Heart left ventricle (tissue), 13 donors: Measurements from ENCODE around the gene FOXN3.

ENCODE experiments used
- POLR2A ChIP-seq, 2 donors: fragments of 450-650 bp; IDR thresholded peaks; one replicate each; pipeline ENCODE4 v1.6.1; 2017; ENCODE audit warnings: antibody characterized with exemption in 2 of 2, mild to moderate bottlenecking in 2 of 2, moderate library complexity in 2 of 2
- TF ChIP-seq, protein P1 (sequence below), 12 donors: fragments of 200-600 bp; sonication (generic) in 4 of 12; IDR thresholded peaks; one replicate each; pipeline versions ENCODE4 v1.5.0 to v1.8.0; 2018 to 2022; ENCODE audit warnings: antibody characterized with exemption in 12 of 12, mild to moderate bottlenecking in 5 of 12
- donor health status: ischemic (EF 13 %, LVEDD 7.1; RV severe dilation, severe dysfunction).
- donor health status: DM: no; HTN: yes; CAD: no.
- donor health status: DM: no; HTN: no; CAD: no.
- donor health status: ischemic (EF 25% LVEDD 6.9; RV normal size, moderate dysfunction).
- donor health status: ischemic (EF 25% LVEDD 5.7; RV mildly dilated, moderate dysfunction).
- donor health status: ischemic (EF 35%, LVEDD 5.7; RV mildly dilated, moderate dysfunction).
- donor health status: nonischemic (EF 11% LVEDD 7.7; RV severe dilation, severe dysfunction).
- donor health status: DM: yes; HTN: yes; CAD: no.
- donor health status: PGD.
- donor health status: ischemic (EF 29% LVEDD 5.4; RV normal size, mild dysfunction).
- donor health status: nonischemic (EF 23%, LVEDD 6.1; RV moderate dilation, normal function).

GRCh38 chr14:89258728-89259273, 158.2 kb downstream of the FOXN3 start:
- TF ChIP-seq, protein P1, sequence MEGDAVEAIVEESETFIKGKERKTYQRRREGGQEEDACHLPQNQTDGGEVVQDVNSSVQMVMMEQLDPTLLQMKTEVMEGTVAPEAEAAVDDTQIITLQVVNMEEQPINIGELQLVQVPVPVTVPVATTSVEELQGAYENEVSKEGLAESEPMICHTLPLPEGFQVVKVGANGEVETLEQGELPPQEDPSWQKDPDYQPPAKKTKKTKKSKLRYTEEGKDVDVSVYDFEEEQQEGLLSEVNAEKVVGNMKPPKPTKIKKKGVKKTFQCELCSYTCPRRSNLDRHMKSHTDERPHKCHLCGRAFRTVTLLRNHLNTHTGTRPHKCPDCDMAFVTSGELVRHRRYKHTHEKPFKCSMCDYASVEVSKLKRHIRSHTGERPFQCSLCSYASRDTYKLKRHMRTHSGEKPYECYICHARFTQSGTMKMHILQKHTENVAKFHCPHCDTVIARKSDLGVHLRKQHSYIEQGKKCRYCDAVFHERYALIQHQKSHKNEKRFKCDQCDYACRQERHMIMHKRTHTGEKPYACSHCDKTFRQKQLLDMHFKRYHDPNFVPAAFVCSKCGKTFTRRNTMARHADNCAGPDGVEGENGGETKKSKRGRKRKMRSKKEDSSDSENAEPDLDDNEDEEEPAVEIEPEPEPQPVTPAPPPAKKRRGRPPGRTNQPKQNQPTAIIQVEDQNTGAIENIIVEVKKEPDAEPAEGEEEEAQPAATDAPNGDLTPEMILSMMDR (IDR thresholded peaks at IDR 0.05): no peak
- TF ChIP-seq POLR2A (IDR thresholded peaks at IDR 0.05): no peak
